GM12874 (cell line): ENCODE data around the gene HMGN4.

Experiments
- CTCF ChIP-seq: IDR thresholded peaks from 2 replicates; pipeline ENCODE4 v1.5.1; 2011; ENCODE audit warnings: low read depth, mild to moderate bottlenecking, control low read depth, low read length, moderate library complexity; ENCODE audit not compliant: insufficient read depth

Gene HMGN4

DNA sequence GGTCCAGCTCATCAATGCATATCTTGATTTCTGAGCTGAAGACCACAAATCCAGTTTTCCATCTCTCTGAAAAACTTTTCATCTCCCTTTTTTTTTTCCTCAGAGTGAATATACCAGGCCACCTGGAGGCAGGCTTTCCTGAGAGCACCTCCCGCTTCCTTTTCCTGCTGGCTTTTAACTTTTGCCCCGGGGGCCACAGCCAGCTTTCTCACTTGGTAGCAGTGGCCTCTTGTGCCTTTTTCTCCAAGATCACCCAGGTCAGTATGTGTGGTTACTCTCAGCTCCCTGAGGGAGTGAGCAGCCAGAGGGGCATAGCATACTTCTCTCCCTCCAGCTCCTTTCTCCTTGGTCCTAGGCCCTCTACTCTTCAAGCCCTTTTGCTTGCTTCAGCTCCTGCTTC lies 38.1 kb upstream of the HMGN4 start, which contains the start of gene BTN1A1:
TSS of gene BTN1A1 (plus strand) at position 202 of the 400 bp plus-strand sequence. CDS start 984 bp downstream, outside the sequence.
- TF ChIP-seq CTCF, result no peak

GRCh38 chr6:26501482-26501986 lies 36.6 kb upstream of the HMGN4 start:
- TF ChIP-seq CTCF, result no peak

- no peak for TF ChIP-seq CTCF
Observed at GRCh38 chr6:26502165-26502564, 36.0 kb upstream of the HMGN4 start.

DNA sequence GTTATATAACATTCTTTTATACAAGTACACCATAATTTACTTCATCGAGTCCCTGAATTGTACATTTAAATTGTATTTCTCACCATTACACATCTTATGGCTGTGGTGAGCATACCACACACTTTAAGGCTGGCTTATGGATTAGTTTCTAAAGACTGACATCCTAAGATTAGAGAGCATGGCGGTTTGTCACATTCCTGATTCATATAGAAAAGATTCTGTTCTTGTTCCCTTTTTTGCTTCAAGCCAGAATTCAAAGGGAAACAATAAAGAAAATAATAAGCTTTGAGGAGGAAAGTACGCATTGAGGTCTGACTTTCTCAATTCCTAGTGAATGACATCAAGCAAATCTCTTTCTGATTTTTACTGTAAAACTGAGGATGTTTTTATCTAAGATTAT lies 35.5 kb upstream of the HMGN4 start:
- no peak for TF ChIP-seq CTCF

DNA sequence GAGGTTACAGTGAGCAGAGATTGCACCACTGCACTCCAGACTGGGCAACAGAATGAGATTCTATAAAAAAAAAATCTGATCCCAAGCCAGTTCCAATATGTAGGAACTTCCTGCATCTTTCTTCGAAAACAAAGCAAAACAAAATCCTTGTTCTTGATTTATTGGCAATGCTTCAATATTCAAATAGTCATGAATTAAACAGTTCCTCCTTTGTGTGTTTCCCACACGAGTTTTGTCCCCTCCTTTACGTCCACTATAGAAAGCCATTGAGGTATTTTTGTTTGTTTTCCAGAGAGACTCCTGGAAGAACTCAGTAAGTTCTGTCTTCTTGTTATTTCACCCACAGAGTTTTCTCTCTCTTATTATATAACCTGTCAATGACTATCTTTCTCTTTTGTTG lies 30.5 kb upstream of the HMGN4 start:
- TF ChIP-seq CTCF, result no peak

DNA sequence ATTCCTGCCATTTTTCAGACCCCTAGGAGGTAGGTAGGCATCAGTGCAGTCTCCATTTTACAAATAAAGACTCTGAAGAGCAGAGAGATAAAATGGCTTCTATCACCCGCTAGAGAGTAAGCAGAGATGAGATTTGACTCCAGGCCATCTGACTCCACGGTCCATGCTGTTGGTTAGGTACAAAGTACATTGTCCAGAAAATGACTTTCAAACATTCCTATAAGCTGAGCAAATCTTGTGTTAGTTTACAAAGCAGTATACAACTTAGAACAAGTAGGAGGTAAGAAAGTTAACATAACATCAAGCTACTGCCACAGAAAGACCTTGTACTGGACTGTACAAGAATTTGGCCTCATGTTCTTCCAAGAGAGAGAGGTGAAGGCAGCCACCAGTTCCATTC lies 23.2 kb upstream of the HMGN4 start:
- TF ChIP-seq CTCF, result no peak

DNA sequence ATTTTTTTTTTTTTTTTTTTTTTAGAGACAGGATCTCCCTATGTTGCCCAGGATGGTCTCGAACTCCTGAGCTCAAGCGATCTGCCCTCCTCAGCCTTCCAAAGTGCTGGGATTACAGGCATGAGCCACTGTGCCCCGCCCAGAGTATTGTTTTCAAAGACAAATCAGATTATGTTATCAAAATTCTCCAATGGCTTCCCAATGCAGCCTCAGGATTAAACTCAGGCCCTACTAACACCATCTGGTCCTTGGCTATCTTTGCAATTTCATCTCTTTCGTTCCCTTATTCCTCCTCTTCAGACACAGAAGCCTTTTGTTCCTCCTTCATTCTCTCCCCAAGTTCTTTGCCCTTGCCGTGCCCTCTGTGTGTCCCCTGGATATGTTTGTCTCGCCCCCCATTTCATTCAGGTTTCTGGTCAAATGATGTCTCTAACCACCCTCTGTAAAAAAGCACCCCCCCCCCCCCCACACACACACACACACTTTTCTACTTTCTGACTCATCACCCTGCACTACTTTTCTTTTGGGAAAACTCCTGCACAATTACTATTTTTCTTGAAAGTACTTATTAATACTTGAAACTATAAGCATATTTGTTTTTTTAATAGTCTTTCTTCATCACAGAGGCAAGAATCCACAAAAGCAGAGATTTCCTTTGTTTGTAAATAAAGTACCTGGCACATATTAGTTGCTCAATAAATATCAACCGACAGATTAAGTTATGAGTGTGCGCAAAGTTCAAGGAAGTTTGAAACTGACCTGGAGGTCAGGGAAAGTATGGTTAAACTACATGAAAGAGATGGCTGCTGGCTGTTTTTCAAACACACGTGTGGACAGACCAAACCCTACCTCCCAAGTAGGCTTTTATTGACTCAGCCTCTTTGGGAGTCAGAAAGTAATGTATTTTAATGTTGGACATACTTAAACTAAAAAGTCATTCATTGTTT lies 21.4 kb upstream of the HMGN4 start:
- TF ChIP-seq CTCF, result no peak
